Measurements from ENCODE around the gene LRP4.

LRP4 gene

DNA sequence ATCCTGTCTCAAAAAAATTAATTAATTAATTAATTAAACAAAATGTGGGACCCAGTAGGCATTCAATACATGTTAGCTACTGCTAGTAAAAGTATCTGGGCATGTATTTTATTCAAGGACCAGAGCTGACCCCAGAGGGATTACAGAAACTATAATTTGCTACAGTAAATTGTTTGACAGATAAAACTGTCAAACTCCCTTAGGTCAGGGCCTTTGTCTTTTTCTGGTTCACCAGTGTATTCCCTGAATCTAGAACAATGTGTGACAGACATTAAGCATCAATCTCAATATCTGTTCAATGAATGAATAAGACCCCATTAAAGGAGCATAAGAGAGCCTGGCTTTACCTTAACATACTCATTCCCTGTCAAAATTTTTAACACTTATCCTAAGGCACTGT lies 78.2 kb downstream of the LRP4 start:
- Histone ChIP-seq H3K79me2 (ENCODE audit: low read length) (peaks cover 99% of the 10 kb centered on the region), H3K9ac (ENCODE audit: low read length) (no peak overlapping the region), H4K20me1 (ENCODE audit: insufficient read depth, low read length) (peaks cover 24% of the 10 kb centered on the region; the same call in 1 of the 2 replicates), H3K36me3 (replicated peaks; ENCODE audit: insufficient read depth, low read length) (no peaks in the 10 kb centered on the region), H3K27ac (ENCODE audit: low read length) (no peak overlapping the region), H3K4me1 (ENCODE audit: low read length) (no peaks in the 10 kb centered on the region), H3F3A (ENCODE audit: insufficient read depth, low read length) (no peaks in the 10 kb centered on the region), H3K27me3 (replicated peaks; ENCODE audit: insufficient read depth, low read length) (no peaks in the 10 kb centered on the region), H2AFZ (ENCODE audit: low read length) (no peak overlapping the region), H3K9me2 (replicated peaks; ENCODE audit: insufficient read depth, low read length) (no peaks in the 10 kb centered on the region), H3K9me3 (replicated peaks; ENCODE audit: insufficient read depth, low read length) (no peaks in the 10 kb centered on the region), H3K4me2 (ENCODE audit: low read depth, low read length) (no peak overlapping the region), H3K4me3 (ENCODE audit: low read length) (no peak overlapping the region)
- TF ChIP-seq, protein P1, sequence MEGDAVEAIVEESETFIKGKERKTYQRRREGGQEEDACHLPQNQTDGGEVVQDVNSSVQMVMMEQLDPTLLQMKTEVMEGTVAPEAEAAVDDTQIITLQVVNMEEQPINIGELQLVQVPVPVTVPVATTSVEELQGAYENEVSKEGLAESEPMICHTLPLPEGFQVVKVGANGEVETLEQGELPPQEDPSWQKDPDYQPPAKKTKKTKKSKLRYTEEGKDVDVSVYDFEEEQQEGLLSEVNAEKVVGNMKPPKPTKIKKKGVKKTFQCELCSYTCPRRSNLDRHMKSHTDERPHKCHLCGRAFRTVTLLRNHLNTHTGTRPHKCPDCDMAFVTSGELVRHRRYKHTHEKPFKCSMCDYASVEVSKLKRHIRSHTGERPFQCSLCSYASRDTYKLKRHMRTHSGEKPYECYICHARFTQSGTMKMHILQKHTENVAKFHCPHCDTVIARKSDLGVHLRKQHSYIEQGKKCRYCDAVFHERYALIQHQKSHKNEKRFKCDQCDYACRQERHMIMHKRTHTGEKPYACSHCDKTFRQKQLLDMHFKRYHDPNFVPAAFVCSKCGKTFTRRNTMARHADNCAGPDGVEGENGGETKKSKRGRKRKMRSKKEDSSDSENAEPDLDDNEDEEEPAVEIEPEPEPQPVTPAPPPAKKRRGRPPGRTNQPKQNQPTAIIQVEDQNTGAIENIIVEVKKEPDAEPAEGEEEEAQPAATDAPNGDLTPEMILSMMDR (IDR thresholded peaks at IDR 0.05; ENCODE audit: low read length) = no peak
- TF ChIP-seq EZH2phosphoT487 (IDR thresholded peaks at IDR 0.05; ENCODE audit: low read length) (no peak), EZH2 (optimal IDR thresholded peaks at IDR 0.05; ENCODE audit: low read depth, low read length) (no peak)
- DNase-seq = no peak

- Histone ChIP-seq H3K4me2 (ENCODE audit: low read depth, low read length) (no peak overlapping the region), H3K9me3 (replicated peaks; ENCODE audit: insufficient read depth, low read length) (no peaks in the 10 kb centered on the region), H4K20me1 (ENCODE audit: insufficient read depth, low read length) (peaks cover 24% of the 10 kb centered on the region; the same call in 1 of the 2 replicates), H3K27ac (ENCODE audit: low read length) (no peak overlapping the region), H3K79me2 (ENCODE audit: low read length) (peaks cover 98% of the 10 kb centered on the region), H3K4me1 (ENCODE audit: low read length) (no peaks in the 10 kb centered on the region), H3K27me3 (replicated peaks; ENCODE audit: insufficient read depth, low read length) (no peaks in the 10 kb centered on the region), H2AFZ (ENCODE audit: low read length) (no peak overlapping the region), H3K4me3 (ENCODE audit: low read length) (no peak overlapping the region), H3K9me2 (replicated peaks; ENCODE audit: insufficient read depth, low read length) (no peaks in the 10 kb centered on the region), H3K36me3 (replicated peaks; ENCODE audit: insufficient read depth, low read length) (no peaks in the 10 kb centered on the region), H3F3A (ENCODE audit: insufficient read depth, low read length) (no peaks in the 10 kb centered on the region), H3K9ac (ENCODE audit: low read length) (no peak overlapping the region)
- no peak for DNase-seq
- TF ChIP-seq EZH2 (optimal IDR thresholded peaks at IDR 0.05; ENCODE audit: low read depth, low read length) (no peak), EZH2phosphoT487 (IDR thresholded peaks at IDR 0.05; ENCODE audit: low read length) (no peak)
- TF ChIP-seq, protein P1 (IDR thresholded peaks at IDR 0.05; ENCODE audit: low read length) = no peak
These were observed 79.8 kb downstream of the LRP4 start for GRCh38 chr11:46838501-46838900.

DNA sequence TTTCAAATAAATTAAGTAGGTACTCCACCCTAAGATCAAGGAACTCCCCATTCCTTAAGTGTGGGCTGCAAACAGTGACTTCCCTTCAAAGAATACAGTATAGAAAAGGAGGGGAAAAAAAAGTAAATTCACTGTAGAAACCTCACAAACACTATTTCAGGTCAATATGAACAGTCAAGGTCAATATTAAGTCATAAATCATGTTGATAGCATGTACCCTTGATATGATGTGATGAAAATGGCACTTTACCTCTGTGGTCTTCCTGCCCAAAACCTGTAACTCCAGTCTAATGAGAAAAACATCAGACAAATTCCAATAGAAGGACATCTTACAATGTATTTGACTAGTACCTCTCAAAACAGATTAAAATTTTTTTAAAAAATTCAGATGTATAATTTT lies 80.5 kb downstream of the LRP4 start:
- H3K27ac ChIP-seq (ENCODE audit: low read length) = no peak overlapping the region
- H2AFZ ChIP-seq (ENCODE audit: low read length) = no peak overlapping the region
- H3K79me2 ChIP-seq (ENCODE audit: low read length) = peaks cover 97% of the 10 kb centered on the region
- no peaks in the 10 kb centered on the region for H3K36me3 ChIP-seq (replicated peaks; ENCODE audit: insufficient read depth, low read length)
- peaks cover 24% of the 10 kb centered on the region; the same call in 1 of the 2 replicates for H4K20me1 ChIP-seq (ENCODE audit: insufficient read depth, low read length)
- H3K9ac ChIP-seq (ENCODE audit: low read length) = no peak overlapping the region
- no peak overlapping the region for H3K4me3 ChIP-seq (ENCODE audit: low read length)
- no peak for DNase-seq
- H3K27me3 ChIP-seq (replicated peaks; ENCODE audit: insufficient read depth, low read length) = no peaks in the 10 kb centered on the region
- H3F3A ChIP-seq (ENCODE audit: insufficient read depth, low read length) = no peaks in the 10 kb centered on the region
- no peaks in the 10 kb centered on the region for H3K9me2 ChIP-seq (replicated peaks; ENCODE audit: insufficient read depth, low read length)
- H3K4me2 ChIP-seq (ENCODE audit: low read depth, low read length) = no peak overlapping the region
- no peaks in the 10 kb centered on the region for H3K4me1 ChIP-seq (ENCODE audit: low read length)
- H3K9me3 ChIP-seq (replicated peaks; ENCODE audit: insufficient read depth, low read length) = no peaks in the 10 kb centered on the region
- TF ChIP-seq, protein P1 (IDR thresholded peaks at IDR 0.05; ENCODE audit: low read length) = no peak
- TF ChIP-seq EZH2phosphoT487 (IDR thresholded peaks at IDR 0.05; ENCODE audit: low read length) = no peak
- no peak for TF ChIP-seq EZH2 (optimal IDR thresholded peaks at IDR 0.05; ENCODE audit: low read depth, low read length)
